ENCODE results near the gene SYTL2. TPM values are rescaled to one million over a fixed set of nuclear protein-coding genes. Genes with fewer than 3 reads are reported as not detected.

SYTL2 gene
- total RNA-seq, 2 donors from 2014 or later = 1.7 to 3.4 TPM

GRCh38 chr11:85710917-85711316 lies 100.0 kb downstream of the SYTL2 start:
- H3K36me3 Mint-ChIP-seq (ENCODE audit: low read depth) = no peaks in the 10 kb centered on the region
- Histone ChIP-seq H3K9me3 (ENCODE audit: control insufficient read depth, low read length) (no peaks in the 10 kb centered on the region), H3K36me3 (ENCODE audit: control insufficient read depth, insufficient read depth, low read length) (no peaks in the 10 kb centered on the region), H3K4me3 (ENCODE audit: low read length) (no peak overlapping the region), H3K9ac (ENCODE audit: extremely low read depth, low read length, poor library complexity, severe bottlenecking) (no peak overlapping the region), H3K27ac (ENCODE audit: low read depth, low read length) (no peak overlapping the region), H3K4me1 (ENCODE audit: control insufficient read depth, insufficient read depth, low read length) (no peaks in the 10 kb centered on the region), H3K27me3 (ENCODE audit: control insufficient read depth, insufficient read depth, low read length, poor library complexity, severe bottlenecking) (no peaks in the 10 kb centered on the region)
- no peaks in the 10 kb centered on the region for H3K4me1 Mint-ChIP-seq
- H3K27ac Mint-ChIP-seq = no peak overlapping the region
- no peaks in the 10 kb centered on the region for H3K9me3 Mint-ChIP-seq
- H3K4me3 Mint-ChIP-seq = no peak overlapping the region
- TF ChIP-seq CTCF (conservative IDR thresholded peaks at IDR 0.05) = no peak
- no peak for DNase-seq
- H3K27me3 Mint-ChIP-seq (ENCODE audit: insufficient read depth) = no peaks in the 10 kb centered on the region
- WGBS, 2 experiments (ENCODE audit: insufficient coverage in 1 of 2, insufficient read length in 1 of 2) = 92 to 100% methylated on average over 5 of the region's 5 CpGs

- Histone ChIP-seq H3K36me3 (ENCODE audit: control insufficient read depth, insufficient read depth, low read length) (no peaks in the 10 kb centered on the region), H3K4me1 (ENCODE audit: control insufficient read depth, insufficient read depth, low read length) (no peaks in the 10 kb centered on the region), H3K9me3 (ENCODE audit: control insufficient read depth, low read length) (no peaks in the 10 kb centered on the region), H3K9ac (ENCODE audit: extremely low read depth, low read length, poor library complexity, severe bottlenecking) (no peak overlapping the region), H3K27me3 (ENCODE audit: control insufficient read depth, insufficient read depth, low read length, poor library complexity, severe bottlenecking) (no peaks in the 10 kb centered on the region), H3K4me3 (ENCODE audit: low read length) (no peak overlapping the region), H3K27ac (ENCODE audit: low read depth, low read length) (no peak overlapping the region)
- WGBS, 2 experiments (ENCODE audit: insufficient coverage in 1 of 2, insufficient read length in 1 of 2) = 99% methylated on average over 5 of the region's 5 CpGs; no CpG with 5 or more reads in 1 of the 2 experiments
- no peak overlapping the region for H3K27ac Mint-ChIP-seq
- no peaks in the 10 kb centered on the region for H3K27me3 Mint-ChIP-seq (ENCODE audit: insufficient read depth)
- no peak overlapping the region for H3K4me3 Mint-ChIP-seq
- TF ChIP-seq CTCF (conservative IDR thresholded peaks at IDR 0.05) = no peak
- DNase-seq = no peak
- no peaks in the 10 kb centered on the region for H3K4me1 Mint-ChIP-seq
- H3K36me3 Mint-ChIP-seq (ENCODE audit: low read depth) = no peaks in the 10 kb centered on the region
- no peaks in the 10 kb centered on the region for H3K9me3 Mint-ChIP-seq
These were observed 100.8 kb downstream of the SYTL2 start for GRCh38 chr11:85709941-85710702.

GRCh38 chr11:85705800-85706199 lies 105.1 kb downstream of the SYTL2 start:
- no peaks in the 10 kb centered on the region for H3K4me1 Mint-ChIP-seq
- H3K9me3 Mint-ChIP-seq = no peaks in the 10 kb centered on the region

More at GRCh38 chr11:85705800-85706199, 105.1 kb downstream of the SYTL2 start:
- no peaks in the 10 kb centered on the region for H3K4me1 ChIP-seq (ENCODE audit: control insufficient read depth, insufficient read depth, low read length)
- DNase-seq = no peak
- no peak overlapping the region for H3K27ac ChIP-seq (ENCODE audit: low read depth, low read length)
- H3K4me3 Mint-ChIP-seq = no peak overlapping the region
- H3K27me3 Mint-ChIP-seq (ENCODE audit: insufficient read depth) = no peaks in the 10 kb centered on the region
- H3K36me3 ChIP-seq (ENCODE audit: control insufficient read depth, insufficient read depth, low read length) = no peaks in the 10 kb centered on the region
- no peaks in the 10 kb centered on the region for H3K27me3 ChIP-seq (ENCODE audit: control insufficient read depth, insufficient read depth, low read length, poor library complexity, severe bottlenecking)
- no peaks in the 10 kb centered on the region for H3K36me3 Mint-ChIP-seq (ENCODE audit: low read depth)
- no peak overlapping the region for H3K4me3 ChIP-seq (ENCODE audit: low read length)
- TF ChIP-seq CTCF (conservative IDR thresholded peaks at IDR 0.05) = no peak
- no peak overlapping the region for H3K27ac Mint-ChIP-seq
- no peak overlapping the region for H3K9ac ChIP-seq (ENCODE audit: extremely low read depth, low read length, poor library complexity, severe bottlenecking)
- H3K9me3 ChIP-seq (ENCODE audit: control insufficient read depth, low read length) = no peaks in the 10 kb centered on the region

All from endodermal cell (in vitro differentiated cells).